Liver (tissue), 9 donors: ENCODE measurements around the gene ATP10D. TPM values are rescaled to one million over a fixed set of nuclear protein-coding genes. Genes with fewer than 3 reads are reported as not detected.

Experiments used
- DNase-seq: peaks from one replicate; pipeline ENCODE4 v3.0.0-alpha.2; 2017; ENCODE audit warnings: low spot score
- H3K27ac ChIP-seq, 2 donors: one replicate each; pipeline ENCODE4 v1.7.0; 2013; ENCODE audit warnings: inconsistent platforms in 2 of 2, low read length in 2 of 2, control low read depth in 1 of 2, low read depth in 1 of 2, mild to moderate bottlenecking in 1 of 2
- H3K27me3 ChIP-seq, 4 donors: one replicate each; pipeline versions ENCODE4 v1.6.1 to v1.7.0; 2013; ENCODE audit warnings: low read length in 3 of 4, inconsistent platforms in 1 of 4, mild to moderate bottlenecking in 1 of 4, moderate library complexity in 1 of 4; ENCODE audit not compliant: control insufficient read depth in 4 of 4, insufficient read depth in 4 of 4
- H3K36me3 ChIP-seq, 4 donors: one replicate each; pipeline versions ENCODE4 v1.6.1 to v1.7.0; 2013; ENCODE audit warnings: low read length in 3 of 4, mild to moderate bottlenecking in 3 of 4, low read depth in 1 of 4, moderate library complexity in 1 of 4; ENCODE audit not compliant: control insufficient read depth in 4 of 4, insufficient read depth in 3 of 4
- H3K4me1 ChIP-seq, 4 donors: one replicate each; pipeline versions ENCODE4 v1.6.1 to v1.7.0; 2013; ENCODE audit warnings: low read length in 3 of 4, mild to moderate bottlenecking in 3 of 4, moderate library complexity in 1 of 4; ENCODE audit not compliant: control insufficient read depth in 4 of 4, insufficient read depth in 4 of 4
- H3K4me3 ChIP-seq, 3 donors: one replicate each; pipeline versions ENCODE4 v1.6.1 to v1.7.0; 2013; ENCODE audit warnings: low read length in 3 of 3, control low read depth in 1 of 3, low read depth in 1 of 3, mild to moderate bottlenecking in 1 of 3
- H3K9ac ChIP-seq, 2 donors: one replicate each; pipeline ENCODE4 v1.7.0; 2013; ENCODE audit warnings: low read length in 2 of 2, mild to moderate bottlenecking in 2 of 2, moderate library complexity in 2 of 2, control low read depth in 1 of 2, low read depth in 1 of 2
- H3K9me3 ChIP-seq, 4 donors: one replicate each; pipeline versions ENCODE4 v1.6.1 to v1.7.0; 2013; ENCODE audit warnings: low read length in 3 of 4; ENCODE audit not compliant: control insufficient read depth in 4 of 4
- ATF3 ChIP-seq: IDR thresholded peaks from 2 replicates; pipeline ENCODE4 v1.6.1; 2016; ENCODE audit warnings: antibody characterized with exemption
- CTCF ChIP-seq: fragments of 150-350 bp; IDR thresholded peaks from 2 replicates; pipeline ENCODE4 v1.5.1; 2017; ENCODE audit warnings: improper control_type of control experiment, low read depth, low read length; ENCODE audit not compliant: missing input control
- EGR1 ChIP-seq, 2 donors: IDR thresholded peaks; 2 replicates each; pipeline ENCODE4 v1.6.1; 2016 to 2018; ENCODE audit warnings: antibody characterized with exemption in 2 of 2, low read depth in 2 of 2
- FOXA1 ChIP-seq: IDR thresholded peaks from 2 replicates; pipeline ENCODE4 v1.6.1; 2016; ENCODE audit warnings: antibody characterized with exemption
- FOXA2 ChIP-seq: IDR thresholded peaks from 2 replicates; pipeline ENCODE4 v1.6.1; 2016; ENCODE audit warnings: antibody characterized with exemption
- GABPA ChIP-seq, 2 donors: IDR thresholded peaks in 1 of 2; conservative IDR thresholded peaks in 1 of 2; 2 replicates each; pipeline ENCODE4 v1.6.1; 2016; ENCODE audit warnings: antibody characterized with exemption in 2 of 2, mild to moderate bottlenecking in 1 of 2, moderate library complexity in 1 of 2
- HNF4A ChIP-seq, 2 donors: conservative IDR thresholded peaks; 2 replicates each; pipeline ENCODE4 v1.6.1; 2016; ENCODE audit warnings: antibody characterized with exemption in 2 of 2, mild to moderate bottlenecking in 2 of 2
- HNF4G ChIP-seq: IDR thresholded peaks from 2 replicates; pipeline ENCODE4 v1.6.1; 2016; ENCODE audit warnings: antibody characterized with exemption
- JUND ChIP-seq, 2 donors: IDR thresholded peaks; 2 replicates each; pipeline ENCODE4 v1.6.1; 2016; ENCODE audit warnings: antibody characterized with exemption in 2 of 2
- MAX ChIP-seq: IDR thresholded peaks from 2 replicates; pipeline ENCODE4 v1.6.1; 2016; ENCODE audit warnings: antibody characterized with exemption
- RAD21 ChIP-seq, 2 donors: IDR thresholded peaks; 2 replicates each; pipeline ENCODE4 v1.6.1; 2016; ENCODE audit warnings: antibody characterized with exemption in 2 of 2, mild to moderate bottlenecking in 2 of 2
- REST ChIP-seq: IDR thresholded peaks from 2 replicates; pipeline ENCODE4 v1.6.1; 2016; ENCODE audit warnings: antibody characterized with exemption, mild to moderate bottlenecking
- RXRA ChIP-seq, 2 donors: IDR thresholded peaks; 2 replicates each; pipeline ENCODE4 v1.6.1; 2017 to 2018; ENCODE audit warnings: antibody characterized with exemption in 2 of 2, mild to moderate bottlenecking in 1 of 2
- TAF1 ChIP-seq: conservative IDR thresholded peaks from 2 replicates; pipeline ENCODE4 v1.6.1; 2016; ENCODE audit warnings: antibody characterized with exemption, mild to moderate bottlenecking
- YY1 ChIP-seq: IDR thresholded peaks from 2 replicates; pipeline ENCODE4 v1.6.1; 2016; ENCODE audit warnings: antibody characterized with exemption, mild to moderate bottlenecking
- WGBS: extraction: QIAGEN DNeasy Blood & Tissue Kit; methylation state at CpG from one replicate; pipeline ENCODE4 v1.1.7; 2013; 5-methylcytosine and 5-hydroxymethylcytosine counted together
- polyA plus RNA-seq, 2 donors: library from polyadenylated mRNA; stranded (reverse) in 1 of 2; unstranded in 1 of 2; fragments of 200-250 nt in 1 of 2; fragments of >200 nt in 1 of 2; fragmentation: Nextera tagmentation in 1 of 2; extraction: Ambion mirVana in 1 of 2; gene quantifications; one replicate each; pipeline versions ENCODE4 v1.2.1 to v1.2.3, GENCODE V29; 2013 to 2015
- total RNA-seq, 2 donors: library from RNA; depleted of rRNA; stranded (reverse); fragments of >200 nt; gene quantifications; one replicate each; pipeline ENCODE4 v1.2.3, GENCODE V29; 2014
- TF ChIP-seq, protein P1 (sequence below): IDR thresholded peaks from 2 replicates; pipeline ENCODE4 v1.6.1; 2016; ENCODE audit warnings: antibody characterized with exemption
- donor health status: healthy.
- donor health status: healthy.
- donor health status: healthy.
- donor health status: healthy.
- donor health status: healthy.

ATP10D gene
- total and polyA plus RNA-seq, 4 donors = 4.3 to 13.6 (median 7.4) TPM

DNA sequence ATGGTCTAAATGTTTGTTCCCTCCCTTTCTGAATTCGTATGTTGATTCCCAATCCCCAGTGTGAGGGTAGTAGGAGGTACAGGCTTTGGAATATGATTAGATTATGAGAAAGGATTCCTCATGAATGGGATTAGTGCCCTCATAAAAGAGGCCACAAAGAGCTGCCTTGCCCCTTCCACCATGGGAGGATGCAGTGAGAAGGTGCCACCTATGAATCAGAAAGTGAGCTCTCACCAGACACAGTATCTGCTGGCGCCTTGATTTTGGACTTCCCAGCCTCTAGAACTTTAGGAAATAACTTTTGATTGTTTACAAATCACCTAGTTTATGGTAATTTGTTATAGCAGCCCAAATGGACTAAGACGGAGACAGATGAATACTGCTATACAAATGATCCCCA lies 3.6 kb downstream of the ATP10D start:
- no peaks in the 10 kb centered on the region for H3K27me3 ChIP-seq
- DNase-seq = no peak
- no peaks in the 10 kb centered on the region for H3K36me3 ChIP-seq
- H3K27ac ChIP-seq = no peak overlapping the region
- TF ChIP-seq HNF4A (conservative IDR thresholded peaks at IDR 0.05) (no peak), RXRA (IDR thresholded peaks at IDR 0.05) (no peak), HNF4G (no peak), YY1 (no peak), TAF1 (no peak), EGR1 (IDR thresholded peaks at IDR 0.05; ENCODE audit: low read depth in 2 of 2) (no peak), MAX (no peak), GABPA (IDR thresholded peaks at IDR 0.05 in 1 of 2, conservative IDR thresholded peaks at IDR 0.05 in 1 of 2) (no peak), FOXA2 (no peak), FOXA1 (no peak)
- H3K9me3 ChIP-seq = no peaks in the 10 kb centered on the region
- no peak overlapping the region for H3K9ac ChIP-seq
- 50% methylated on average over 3 of the region's 3 CpGs for WGBS
- H3K4me3 ChIP-seq = no peak overlapping the region
- H3K4me1 ChIP-seq = peaks cover 0 to 11% (median 3%) of the 10 kb centered on the region in 4 donors

GRCh38 chr4:47490550-47490949 lies 5.5 kb downstream of the ATP10D start:
- Histone ChIP-seq H3K36me3 (no peaks in the 10 kb centered on the region), H3K27ac (no peak overlapping the region), H3K4me3 (no peak overlapping the region), H3K9ac (no peak overlapping the region), H3K4me1 (peaks cover 0 to 7% (median 3%) of the 10 kb centered on the region in 4 donors), H3K9me3 (no peaks in the 10 kb centered on the region), H3K27me3 (no peaks in the 10 kb centered on the region)
- no peak for DNase-seq
- TF ChIP-seq YY1 = no peak
- TF ChIP-seq RXRA (IDR thresholded peaks at IDR 0.05) = no peak
- TF ChIP-seq CTCF = peak; percentile 10
- no peak for TF ChIP-seq TAF1
- TF ChIP-seq MAX = no peak
- TF ChIP-seq, protein P1, sequence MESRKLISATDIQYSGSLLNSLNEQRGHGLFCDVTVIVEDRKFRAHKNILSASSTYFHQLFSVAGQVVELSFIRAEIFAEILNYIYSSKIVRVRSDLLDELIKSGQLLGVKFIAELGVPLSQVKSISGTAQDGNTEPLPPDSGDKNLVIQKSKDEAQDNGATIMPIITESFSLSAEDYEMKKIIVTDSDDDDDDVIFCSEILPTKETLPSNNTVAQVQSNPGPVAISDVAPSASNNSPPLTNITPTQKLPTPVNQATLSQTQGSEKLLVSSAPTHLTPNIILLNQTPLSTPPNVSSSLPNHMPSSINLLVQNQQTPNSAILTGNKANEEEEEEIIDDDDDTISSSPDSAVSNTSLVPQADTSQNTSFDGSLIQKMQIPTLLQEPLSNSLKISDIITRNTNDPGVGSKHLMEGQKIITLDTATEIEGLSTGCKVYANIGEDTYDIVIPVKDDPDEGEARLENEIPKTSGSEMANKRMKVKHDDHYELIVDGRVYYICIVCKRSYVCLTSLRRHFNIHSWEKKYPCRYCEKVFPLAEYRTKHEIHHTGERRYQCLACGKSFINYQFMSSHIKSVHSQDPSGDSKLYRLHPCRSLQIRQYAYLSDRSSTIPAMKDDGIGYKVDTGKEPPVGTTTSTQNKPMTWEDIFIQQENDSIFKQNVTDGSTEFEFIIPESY = no peak
- no peak for TF ChIP-seq GABPA (IDR thresholded peaks at IDR 0.05 in 1 of 2, conservative IDR thresholded peaks at IDR 0.05 in 1 of 2)
- no peak for TF ChIP-seq REST
- peak in 1 of 2 donors; percentile 58 for TF ChIP-seq RAD21 (IDR thresholded peaks at IDR 0.05)
- no peak for TF ChIP-seq FOXA1
- no peak for TF ChIP-seq FOXA2
- no peak for TF ChIP-seq ATF3
- TF ChIP-seq JUND (IDR thresholded peaks at IDR 0.05) = no peak
- 84% methylated on average over 4 of the region's 4 CpGs for WGBS
